NCI-H748 (cell line): ENCODE data around the gene BCHE.

Experiments
- DNase-seq: peaks from one replicate; lab custom pipeline; 2025; ENCODE audit not compliant: unreplicated experiment; lab: John Stamatoyannopoulos, UW

Gene BCHE

DNA sequence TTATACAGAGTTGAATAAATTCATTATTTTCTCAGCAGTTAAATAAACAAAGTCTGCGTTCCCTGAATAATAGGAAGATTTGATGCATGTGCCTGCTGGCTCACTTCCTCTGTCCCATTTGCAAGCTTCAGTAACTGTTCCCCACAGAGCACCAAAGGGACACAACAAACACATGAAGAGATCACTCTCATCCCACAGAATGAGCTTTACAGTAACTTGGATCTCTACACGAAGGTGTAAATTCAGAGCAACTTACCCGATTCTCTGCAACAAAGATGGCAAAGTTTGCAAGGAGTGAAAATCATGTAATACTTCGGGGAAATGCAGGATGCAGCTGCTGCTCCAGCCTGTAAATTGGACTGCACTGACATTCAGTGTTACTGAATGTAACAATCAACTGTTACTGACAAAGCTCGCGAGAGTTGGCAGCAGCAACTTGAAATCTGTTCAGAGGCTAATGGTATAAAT, at the start of gene BCHE:
BCHE (minus strand) TSS at position 366 of the 468 bp plus-strand sequence. CDS start 6,390 bp downstream, outside the sequence.
- DNase-seq, result peak; percentile 84

GRCh38 chr3:165885558-165886270, 48.5 kb upstream of the BCHE start:
- no peak for DNase-seq

- DNase-seq, result no peak
These were observed 47.3 kb upstream of the BCHE start for GRCh38 chr3:165884518-165884917.

- peak; percentile 60 for DNase-seq
These were observed 46.7 kb upstream of the BCHE start for GRCh38 chr3:165883863-165884478.

DNA sequence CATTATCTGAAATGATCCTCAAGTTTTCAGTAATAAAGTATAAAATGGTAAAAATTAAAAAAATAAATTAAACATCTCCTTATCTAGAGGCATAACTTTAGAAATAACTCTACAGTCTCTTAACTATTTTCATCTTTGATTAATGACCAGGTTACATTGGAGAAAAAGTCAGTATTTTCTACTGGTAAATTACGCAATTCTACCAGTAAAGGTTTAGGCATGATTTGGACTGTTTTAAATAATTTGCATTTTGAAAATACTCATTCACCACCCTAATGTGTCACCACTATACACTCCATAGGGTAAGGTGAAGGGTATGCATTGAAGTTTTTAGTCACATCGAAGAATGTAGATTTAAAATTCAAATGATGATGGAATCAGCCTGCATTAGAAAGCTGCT, 45.9 kb upstream of the BCHE start:
- no peak for DNase-seq

- no peak for DNase-seq
These were observed 38.4 kb upstream of the BCHE start for GRCh38 chr3:165875644-165876043.

DNA sequence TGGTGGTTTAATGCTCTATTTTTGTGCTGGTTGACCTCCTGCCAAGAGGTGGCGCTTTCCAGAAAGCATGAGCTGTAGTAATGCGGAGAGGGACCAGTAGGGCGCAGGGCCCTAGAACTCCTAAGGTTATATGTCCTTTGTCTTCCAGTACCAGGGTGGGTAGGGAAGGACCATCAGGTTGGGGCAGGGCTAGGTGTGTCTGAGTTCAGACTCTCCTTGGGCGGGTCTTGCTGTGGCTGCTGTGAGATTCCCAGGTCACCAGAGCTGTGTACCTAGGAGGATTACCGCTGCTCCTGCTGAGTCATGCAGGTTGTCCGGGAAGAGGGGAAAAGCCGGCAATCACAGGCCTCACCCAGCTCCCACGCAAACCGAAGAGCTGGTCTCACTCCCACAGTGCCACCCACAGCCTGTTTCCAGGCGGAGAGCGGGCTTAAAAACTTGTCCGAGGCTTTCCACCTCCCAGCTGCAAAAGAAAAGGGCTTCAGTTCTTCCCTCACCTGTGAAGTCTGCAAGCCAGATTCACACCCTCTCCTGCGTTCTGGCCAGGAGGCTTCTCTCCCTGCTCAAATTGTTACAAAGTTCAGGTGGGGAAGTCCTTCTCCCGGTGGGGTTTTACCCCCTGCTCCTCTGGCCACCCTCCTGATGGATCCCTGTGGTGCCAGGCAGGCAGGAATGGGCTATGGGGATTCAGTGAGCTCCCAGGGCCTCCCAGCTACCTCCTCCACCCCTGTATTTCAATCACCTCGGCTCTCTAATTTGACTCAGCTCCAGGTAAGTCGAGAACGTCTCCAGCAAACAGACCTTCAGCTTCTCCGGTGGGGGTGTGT, 37.7 kb upstream of the BCHE start:
- no peak for DNase-seq

GRCh38 chr3:165868088-165868487, 30.9 kb upstream of the BCHE start:
- DNase-seq, result no peak

- no peak for DNase-seq
These were observed 21.8 kb upstream of the BCHE start for GRCh38 chr3:165859061-165859460.

GRCh38 chr3:165855581-165855980, 18.4 kb upstream of the BCHE start:
- DNase-seq, result no peak

DNA sequence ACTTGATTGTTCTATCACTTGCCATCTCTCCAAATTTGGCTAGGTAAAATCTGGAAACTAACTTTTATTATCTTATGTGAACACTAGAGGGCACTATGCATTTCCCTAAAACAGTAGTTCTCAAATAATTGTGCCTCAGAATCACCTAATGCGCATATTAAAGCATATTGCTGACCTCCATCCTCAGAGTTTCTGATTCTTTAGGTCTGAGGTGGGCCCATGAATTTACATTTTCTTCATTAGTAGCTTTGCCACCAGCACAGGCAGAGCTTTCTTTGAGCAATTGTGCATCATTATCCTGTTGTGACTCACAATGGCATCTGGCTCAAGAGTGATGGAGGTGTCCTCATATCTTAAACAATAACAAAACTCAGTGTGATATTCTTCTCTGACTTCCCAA, 17.5 kb upstream of the BCHE start:
- DNase-seq, result peak; percentile 46

GRCh38 chr3:165852711-165853110, 15.5 kb upstream of the BCHE start:
- DNase-seq, result no peak

GRCh38 chr3:165852191-165852590, 15.0 kb upstream of the BCHE start:
- DNase-seq, result peak; percentile 71

GRCh38 chr3:165846056-165846455, 8.8 kb upstream of the BCHE start:
- no peak for DNase-seq

DNA sequence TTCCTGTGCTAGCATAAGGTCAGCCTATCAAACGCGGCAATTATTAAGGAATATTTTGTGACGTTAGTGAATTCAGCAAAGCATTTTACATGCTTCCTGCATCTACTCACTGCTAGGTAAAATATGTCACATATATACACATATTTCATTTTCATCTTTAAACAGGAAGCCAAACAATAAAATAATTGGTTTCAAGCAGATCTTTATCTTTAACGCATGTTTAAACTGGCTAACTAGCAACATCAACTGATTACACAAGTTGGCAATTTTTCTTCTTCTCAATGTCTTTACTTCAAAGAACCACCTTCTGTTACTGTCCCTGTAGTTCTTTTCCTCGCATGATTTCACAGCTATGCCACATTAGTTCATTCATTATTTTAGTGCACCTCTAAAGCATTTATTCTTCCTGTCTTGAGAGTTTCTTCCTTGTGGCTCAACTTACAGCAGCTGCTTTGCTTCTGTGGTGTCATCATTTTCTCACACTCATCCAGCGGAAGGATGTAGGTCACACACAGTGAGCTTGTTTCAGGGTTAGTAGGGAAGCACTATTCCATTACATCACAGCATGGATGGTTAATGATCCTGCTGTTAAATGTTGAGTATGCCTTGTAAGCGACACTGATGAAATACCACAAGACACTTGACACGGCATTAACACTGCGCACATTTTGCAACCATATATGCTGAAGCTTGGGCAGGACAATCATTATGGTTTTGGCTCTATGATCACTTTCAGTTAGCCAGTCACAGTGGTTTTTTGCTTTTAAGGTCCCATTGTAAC, 2.3 kb upstream of the BCHE start:
- DNase-seq, result no peak

GRCh38 chr3:165837801-165838200, 578 bp upstream of the BCHE start:
- no peak for DNase-seq

DNA sequence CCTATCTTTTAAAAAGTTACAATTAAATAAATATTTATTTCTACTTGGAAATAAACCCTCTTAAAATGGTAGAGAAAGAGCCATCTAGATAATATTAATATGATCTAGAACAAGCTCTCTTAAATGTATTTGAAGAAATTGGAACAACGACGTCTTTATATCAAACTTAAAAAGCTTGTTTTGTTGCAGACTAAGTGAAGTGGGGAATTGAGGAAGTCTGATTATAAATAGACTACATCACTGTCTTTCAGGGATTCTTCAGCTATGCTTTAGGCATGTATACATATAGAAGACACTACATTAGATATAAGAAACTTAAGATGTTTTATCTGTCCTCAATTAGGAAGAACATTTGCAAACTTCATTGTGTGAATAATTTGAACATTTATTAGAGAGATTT, 1.8 kb downstream of the BCHE start:
- peak; percentile 12 for DNase-seq

GRCh38 chr3:165830746-165831145, 6.5 kb downstream of the BCHE start:
- DNase-seq, result no peak

DNA sequence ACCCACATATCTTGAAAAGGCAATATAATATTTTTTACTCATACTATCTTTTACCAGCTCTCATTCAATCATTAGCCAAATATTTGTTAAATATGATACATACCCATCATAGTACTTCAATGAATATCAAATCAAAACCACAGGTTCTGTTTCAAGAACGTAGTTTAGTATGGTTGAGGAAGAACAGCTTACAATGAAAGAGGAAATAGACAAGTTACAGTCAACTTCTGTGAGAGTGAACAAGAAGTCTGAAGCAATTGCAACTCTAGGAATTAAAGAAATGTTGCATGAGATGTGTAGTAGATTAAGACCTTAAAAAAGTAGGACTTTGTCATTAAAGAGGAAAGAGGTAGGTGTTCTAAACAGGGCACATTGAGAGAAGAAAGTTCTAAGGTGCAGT, 9.3 kb downstream of the BCHE start:
- no peak for DNase-seq

DNA sequence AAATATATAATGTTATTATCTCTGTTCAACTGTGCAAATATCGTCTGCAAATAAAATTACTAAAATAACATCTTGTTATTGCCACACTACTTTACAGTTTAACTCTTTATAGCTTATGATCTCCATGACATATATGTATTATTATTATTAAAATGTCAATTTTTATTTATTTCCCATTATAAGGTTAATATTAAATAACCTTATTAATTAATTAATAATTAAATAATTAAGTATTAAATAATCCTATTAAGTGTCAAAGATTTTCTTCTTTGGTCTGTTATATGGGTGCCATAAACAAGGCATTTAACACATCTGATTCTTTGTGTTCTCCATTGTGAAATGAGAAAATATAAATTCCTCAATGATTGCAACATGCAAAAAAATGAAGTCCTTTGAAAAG, 10.0 kb downstream of the BCHE start:
- no peak for DNase-seq

DNA sequence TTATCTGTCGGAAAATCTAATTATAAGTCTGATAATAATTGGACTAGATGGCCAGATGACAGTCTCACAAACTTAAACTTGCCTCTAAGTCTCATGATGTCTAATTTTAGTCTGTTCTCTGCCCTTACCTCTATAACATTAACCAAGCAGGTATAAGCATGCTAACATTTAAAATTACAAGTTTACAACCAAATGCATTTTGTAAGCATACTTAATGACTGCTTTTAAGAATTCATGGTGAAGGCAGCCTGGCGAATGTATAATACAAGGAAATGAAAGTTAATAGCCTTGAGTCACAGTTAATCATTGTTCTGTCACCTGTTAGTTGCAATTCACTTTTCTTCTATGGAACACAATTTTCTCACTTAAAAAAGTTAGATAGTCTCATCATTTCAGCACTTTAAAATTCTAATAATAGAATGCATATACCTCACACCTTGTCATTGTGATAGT, 16.5 kb downstream of the BCHE start:
- no peak for DNase-seq
